ENCODE results near the gene MTF1. TPM values are rescaled to one million over a fixed set of nuclear protein-coding genes. Genes with fewer than 3 reads are reported as not detected.
A peak's percentile ranks its signal among the peaks of the same experiment; 100 is the strongest.

Gene MTF1
- total RNA-seq, 3 donors from 2014 or later, result 4.9 to 5.3 (median 5.0) TPM

DNA sequence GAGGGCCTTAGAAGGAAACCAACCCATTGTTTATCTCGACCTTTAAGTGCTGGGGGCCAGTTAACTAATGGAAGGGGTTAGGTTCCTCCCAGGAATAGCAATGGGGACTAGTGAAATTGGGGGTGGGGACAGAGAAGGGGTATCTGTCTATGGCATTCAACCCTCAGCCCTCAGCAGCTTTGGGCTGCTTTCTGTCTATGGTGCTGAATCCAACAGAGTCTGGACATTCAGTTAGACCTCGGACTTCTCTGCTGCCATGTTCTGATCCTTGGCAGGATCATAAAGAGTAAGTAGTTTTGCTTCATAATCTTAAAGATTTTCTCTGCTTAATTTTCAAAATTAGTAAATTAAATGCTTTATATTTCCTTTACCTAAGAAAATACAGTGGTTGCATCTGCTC lies 91.9 kb downstream of the MTF1 start:
- intact Hi-C loops (cut with DNase I; ENCODE audit: low total_unique reads), result no loop called here
- H3K27me3 ChIP-seq, result peaks cover 5 to 61% of the 10 kb centered on the region in 2 donors
- TF ChIP-seq CTCF (IDR thresholded peaks at IDR 0.05), result no peak
- no peak for TF ChIP-seq POLR2A (IDR thresholded peaks at IDR 0.05)
- TF ChIP-seq POLR2AphosphoS5 (IDR thresholded peaks at IDR 0.05), result no peak

DNA sequence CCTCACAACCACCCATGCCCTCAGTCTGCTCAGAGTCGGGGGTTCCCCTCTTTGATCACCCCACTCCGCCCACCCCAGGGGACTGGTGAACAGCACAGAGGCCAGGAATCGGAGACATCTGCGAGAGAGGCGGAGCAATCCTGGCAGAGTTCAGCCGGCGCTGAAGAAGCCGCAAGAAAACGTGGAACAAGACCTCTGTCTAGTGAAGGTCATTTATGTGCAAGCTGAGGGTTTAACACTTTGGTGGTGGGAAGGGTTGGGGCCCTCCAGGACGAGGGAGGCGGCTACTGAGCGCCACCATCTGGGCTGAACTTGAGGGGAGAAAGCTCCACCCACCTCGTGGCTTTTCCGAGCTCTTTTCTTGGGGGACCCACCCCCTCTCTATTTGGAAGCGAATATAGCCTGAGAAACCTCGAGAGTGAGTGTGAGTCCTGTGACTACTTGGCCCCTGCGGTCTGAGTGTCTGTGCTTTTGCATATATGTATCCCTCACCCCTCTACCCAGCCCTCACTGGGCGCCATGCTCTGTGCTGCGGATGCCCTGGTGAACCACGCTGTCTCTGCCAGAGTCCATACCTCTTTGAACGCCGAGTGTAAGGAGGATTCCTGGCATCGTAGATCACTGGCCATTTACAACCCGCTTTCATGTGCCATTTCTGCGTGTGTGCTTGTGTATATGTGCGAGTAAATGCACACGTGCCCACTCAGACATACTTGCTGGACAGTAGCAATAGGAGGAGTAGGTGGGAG lies 93.3 kb downstream of the MTF1 start:
- peaks cover 0 to 4% of the 10 kb centered on the region in 2 donors for H3K9me3 ChIP-seq
- TF ChIP-seq POLR2AphosphoS5 (IDR thresholded peaks at IDR 0.05), result no peak
- TF ChIP-seq POLR2A (IDR thresholded peaks at IDR 0.05), result no peak
- TF ChIP-seq CTCF (IDR thresholded peaks at IDR 0.05), result no peak
- intact Hi-C loops (cut with DNase I; ENCODE audit: low total_unique reads), result no loop called here
- no peaks in the 10 kb centered on the region for H3K4me1 ChIP-seq
- H3K4me3 ChIP-seq, result peak overlapping the region in 1 of 3 donors; percentile 5
- no peaks in the 10 kb centered on the region for H3K36me3 ChIP-seq
- H3K27ac ChIP-seq, result no peak overlapping the region
- no peak for DNase-seq (ENCODE audit: low spot score in 2 of 2)
- H3K27me3 ChIP-seq, result peaks cover 5 to 75% of the 10 kb centered on the region in 2 donors

More for the DNA sequence above, 91.9 kb downstream of the MTF1 start:
- H3K4me1 ChIP-seq, result no peaks in the 10 kb centered on the region
- H3K4me3 ChIP-seq, result no peak overlapping the region
- peaks cover 0 to 4% of the 10 kb centered on the region in 2 donors for H3K9me3 ChIP-seq
- H3K36me3 ChIP-seq, result no peaks in the 10 kb centered on the region
- no peak for DNase-seq (ENCODE audit: low spot score in 2 of 2)
- H3K27ac ChIP-seq, result no peak overlapping the region

- intact Hi-C loops (cut with DNase I; ENCODE audit: low total_unique reads), result no loop called here
- no peak for DNase-seq (ENCODE audit: low spot score in 2 of 2)
- Histone ChIP-seq H3K36me3 (no peaks in the 10 kb centered on the region), H3K9me3 (peaks cover 0 to 4% of the 10 kb centered on the region in 2 donors), H3K4me3 (peak within 1 kb of the TSS in 1 of 3 donors; percentile 5), H3K27me3 (peaks cover 5 to 84% of the 10 kb centered on the region in 2 donors), H3K27ac (no peak within 1 kb of the TSS), H3K4me1 (no peaks in the 10 kb centered on the region)
- TF ChIP-seq CTCF (IDR thresholded peaks at IDR 0.05) (no peak), POLR2A (IDR thresholded peaks at IDR 0.05) (no peak), POLR2AphosphoS5 (IDR thresholded peaks at IDR 0.05) (no peak)
Observed at GRCh38 chr1:37764888-37765441, 94.4 kb downstream of the MTF1 start, which contains the start of gene EPHA10. Gene EPHA10, minus strand, starts transcription at chr1:37765120. Its CDS starts 54 bp downstream, at chr1:37765066.

GRCh38 chr1:37764414-37764825 lies 95.0 kb downstream of the MTF1 start:
- H3K9me3 ChIP-seq, result peaks cover 0 to 4% of the 10 kb centered on the region in 2 donors
- intact Hi-C loops (cut with DNase I; ENCODE audit: low total_unique reads), result no loop called here
- TF ChIP-seq POLR2A (IDR thresholded peaks at IDR 0.05) (no peak), POLR2AphosphoS5 (IDR thresholded peaks at IDR 0.05) (no peak), CTCF (IDR thresholded peaks at IDR 0.05) (no peak)
- no peaks in the 10 kb centered on the region for H3K4me1 ChIP-seq
- no peak overlapping the region for H3K4me3 ChIP-seq
- H3K27ac ChIP-seq, result no peak overlapping the region
- DNase-seq (ENCODE audit: low spot score in 2 of 2), result no peak
- H3K36me3 ChIP-seq, result no peaks in the 10 kb centered on the region
- peaks cover 5 to 82% of the 10 kb centered on the region in 2 donors for H3K27me3 ChIP-seq

DNA sequence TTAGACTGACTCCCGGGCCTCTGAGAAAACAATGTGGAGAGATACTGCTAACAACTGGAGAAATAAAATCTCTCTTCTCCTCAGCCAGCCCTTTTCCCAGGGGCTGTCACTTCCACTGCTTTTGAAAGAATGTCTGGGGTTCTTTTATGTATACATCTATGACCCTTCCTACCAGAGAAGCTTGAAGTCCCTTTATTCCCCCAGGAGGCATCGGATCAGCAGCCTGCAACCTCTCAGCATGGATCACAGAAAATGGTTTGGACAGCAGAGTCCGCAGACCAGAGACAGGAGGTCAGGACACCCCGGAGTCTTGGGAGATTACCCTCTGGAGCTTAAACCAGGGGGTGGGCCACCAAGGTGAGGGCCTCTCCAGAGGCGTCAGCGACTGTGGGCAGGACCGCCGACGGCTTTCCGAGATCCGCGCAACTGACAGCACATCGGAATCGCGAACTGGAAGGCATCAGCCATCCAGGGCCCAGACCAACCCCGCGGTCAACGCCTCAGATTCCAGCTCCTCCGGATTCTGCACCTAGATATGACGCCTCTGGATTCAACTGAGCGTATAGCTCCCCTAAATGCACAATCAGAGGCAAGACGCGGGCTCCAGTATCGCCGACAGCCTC lies 95.5 kb downstream of the MTF1 start:
- DNase-seq (ENCODE audit: low spot score in 2 of 2), result no peak
- peaks cover 5 to 82% of the 10 kb centered on the region in 2 donors for H3K27me3 ChIP-seq
- intact Hi-C loops (cut with DNase I; ENCODE audit: low total_unique reads), result no loop called here
- no peak overlapping the region for H3K27ac ChIP-seq
- no peaks in the 10 kb centered on the region for H3K36me3 ChIP-seq
- H3K4me1 ChIP-seq, result no peaks in the 10 kb centered on the region
- TF ChIP-seq CTCF (IDR thresholded peaks at IDR 0.05) (no peak), POLR2AphosphoS5 (IDR thresholded peaks at IDR 0.05) (no peak), POLR2A (IDR thresholded peaks at IDR 0.05) (no peak)
- H3K4me3 ChIP-seq, result no peak overlapping the region
- H3K9me3 ChIP-seq, result peaks cover 0 to 4% of the 10 kb centered on the region in 2 donors

Measured in breast epithelium (tissue), 4 donors.